Adrenal gland (tissue), 12 donors: Measurements from ENCODE around the gene IER5. TPM values are rescaled to one million over a fixed set of nuclear protein-coding genes. Genes with fewer than 3 reads are reported as not detected.

Source experiments
- DNase-seq, 7 donors: peaks; one replicate each; pipeline ENCODE4 v3.0.0-alpha.2; 2019 to 2020
- H3K27ac ChIP-seq, 5 donors: fragments of 200-600 bp; sonication (generic) in 4 of 5; 1 replicate in 3 of 5; 2 replicates in 2 of 5; pipeline versions ENCODE4 v1.5.1 to v1.8.0; 2016 to 2020; ENCODE audit warnings: mild to moderate bottlenecking in 1 of 5
- H3K27me3 ChIP-seq: fragments of 200-600 bp; 2 replicates; pipeline ENCODE4 v1.8.0; 2021
- H3K36me3 ChIP-seq, 2 donors: fragments of 200-600 bp; replicated peaks in 1 of 2; 1 replicate in 1 of 2; 2 replicates in 1 of 2; pipeline versions ENCODE4 v1.5.1 to v1.8.0; 2018 to 2022
- H3K4me1 ChIP-seq, 2 donors: fragments of 200-600 bp; replicated peaks in 1 of 2; 1 replicate in 1 of 2; 2 replicates in 1 of 2; pipeline versions ENCODE4 v1.5.1 to v1.8.0; 2018 to 2021
- H3K4me3 ChIP-seq, 4 donors: fragments of 200-600 bp; sonication (generic) in 3 of 4; one replicate each; pipeline ENCODE4 v1.5.1; 2016 to 2018
- H3K9me3 ChIP-seq, 3 donors: fragments of 200-600 bp; sonication (generic) in 1 of 3; replicated peaks in 1 of 3; 1 replicate in 2 of 3; 2 replicates in 1 of 3; pipeline versions ENCODE4 v1.5.1 to v1.8.0; 2016 to 2021
- CTCF ChIP-seq, 6 experiments: fragments of 450-650 bp in 4 of 6; fragments of 200-600 bp in 2 of 6; sonication (generic) in 1 of 6; IDR thresholded peaks; 1 replicate in 5 of 6; 2 replicates in 1 of 6; pipeline versions ENCODE4 v1.5.1 to v1.8.0; 2016 to 2021; ENCODE audit warnings: antibody characterized with exemption in 6 of 6, mild to moderate bottlenecking in 2 of 6, moderate library complexity in 1 of 6
- POLR2A ChIP-seq, 2 donors: fragments of 450-650 bp; IDR thresholded peaks; one replicate each; pipeline ENCODE4 v1.6.1; 2017; ENCODE audit warnings: antibody characterized with exemption in 2 of 2, mild to moderate bottlenecking in 2 of 2, moderate library complexity in 1 of 2
- WGBS, 4 donors: extraction: QIAGEN DNeasy Blood & Tissue Kit in 2 of 4; methylation state at CpG; one replicate each; pipeline versions ENCODE4 v1.1.5 to v1.1.7; 2013 to 2017; 5-methylcytosine and 5-hydroxymethylcytosine counted together
- intact Hi-C, 2 donors: fragments of 100-400 bp; cut with DNase I; formaldehyde crosslinking; loops; one replicate each; pipeline versions ENCODE4 v1.14.1 to v1.15.0; 2022 to 2023
- polyA plus RNA-seq, 3 donors: library from polyadenylated mRNA; stranded (reverse); fragments of 200-250 nt in 2 of 3; fragments of 350-450 nt in 1 of 3; fragmentation: Illumina TruSeq in 1 of 3; extraction: RNeasy Lipid Tissue Mini Kit (QIAGEN cat#74804) in 1 of 3; gene quantifications; one replicate each; pipeline ENCODE4 v1.2.3, GENCODE V29; 2013 to 2014
- total RNA-seq, 9 donors: library from RNA; depleted of rRNA in 4 of 9; stranded (reverse); fragments of >200 nt in 4 of 9; fragments of 120-200 nt in 1 of 9; fragmentation: NEBNext Ultra II Directional in 1 of 9; extraction: Animal tissue kit (Norgen Biotek cat#: 25700) in 1 of 9; gene quantifications; one replicate each; pipeline versions ENCODE4 v1.1.0 to v1.2.4, GENCODE V29; 2013 to 2023
- donor health status: healthy with polysubstance abuse.
- donor health status: Bipolar disorder and iron deficiency.
- donor health status: DM: yes; HTN: yes; CAD: no.
- donor health status: DM: no; HTN: no; CAD: no.
- donor health status: DM: no; HTN: no; CAD: no.
- donor health status: DM: yes; HTN: yes; CAD: no.

Gene IER5
- total and polyA plus RNA-seq, 12 donors: 2.0 to 19.2 (median 8.9) TPM

- H3K27me3 ChIP-seq: no peaks in the 10 kb centered on the region
- intact Hi-C loops: no loop called here
- 62 to 70% (median 67%) methylated on average over 6 to 7 of the region's 7 CpGs for WGBS, 4 donors
- no peaks in the 10 kb centered on the region for H3K9me3 ChIP-seq
- peak overlapping the region in 3 of 5 donors; percentile 10 to 59 (median 30) for H3K27ac ChIP-seq
- H3K4me1 ChIP-seq: peaks cover 19 to 55% of the 10 kb centered on the region in 2 donors
- H3K36me3 ChIP-seq: no peaks in the 10 kb centered on the region
- DNase-seq: peak in 5 of 7 donors; percentile 23 to 69 (median 38)
- no peak for TF ChIP-seq POLR2A (IDR thresholded peaks at IDR 0.05)
- no peak for TF ChIP-seq CTCF (IDR thresholded peaks at IDR 0.05)
- no peak overlapping the region for H3K4me3 ChIP-seq
Measured at GRCh38 chr1:181094416-181095212, 6.1 kb downstream of the IER5 start.

- Histone ChIP-seq H3K4me3 (no peak overlapping the region), H3K36me3 (no peaks in the 10 kb centered on the region), H3K27ac (peak overlapping the region in 3 of 5 donors; percentile 18 to 59 (median 23)), H3K9me3 (no peaks in the 10 kb centered on the region), H3K4me1 (peaks cover 22 to 62% of the 10 kb centered on the region in 2 donors), H3K27me3 (no peaks in the 10 kb centered on the region)
- no peak for DNase-seq
- intact Hi-C loops: no loop called here
- TF ChIP-seq POLR2A (IDR thresholded peaks at IDR 0.05) (no peak), CTCF (IDR thresholded peaks at IDR 0.05) (no peak)
- WGBS, 4 donors: 89 to 93% (median 91%) methylated on average over 8 of the region's 8 CpGs
Measured at GRCh38 chr1:181095260-181095659, 6.8 kb downstream of the IER5 start.

GRCh38 chr1:181095763-181096184 lies 7.3 kb downstream of the IER5 start:
- intact Hi-C loops: no loop called here
- Histone ChIP-seq H3K4me3 (no peak overlapping the region), H3K27me3 (no peaks in the 10 kb centered on the region), H3K9me3 (no peaks in the 10 kb centered on the region), H3K27ac (peak overlapping the region in 4 of 5 donors; percentile 18 to 59 (median 28)), H3K36me3 (no peaks in the 10 kb centered on the region), H3K4me1 (peaks cover 17 to 62% of the 10 kb centered on the region in 2 donors)
- DNase-seq: no peak
- 67 to 82% (median 77%) methylated on average over 5 of the region's 5 CpGs for WGBS, 4 donors
- TF ChIP-seq CTCF (IDR thresholded peaks at IDR 0.05) (no peak), POLR2A (IDR thresholded peaks at IDR 0.05) (no peak)

GRCh38 chr1:181097242-181097641 lies 8.7 kb downstream of the IER5 start:
- DNase-seq: no peak
- 55 to 89% (median 79%) methylated on average over 7 of the region's 7 CpGs for WGBS, 4 donors
- Histone ChIP-seq H3K4me1 (peaks cover 6 to 62% of the 10 kb centered on the region in 2 donors), H3K27ac (peak overlapping the region in 2 of 5 donors; percentile 23 to 77), H3K4me3 (no peak overlapping the region), H3K36me3 (no peaks in the 10 kb centered on the region), H3K27me3 (no peaks in the 10 kb centered on the region), H3K9me3 (no peaks in the 10 kb centered on the region)
- intact Hi-C loops: no loop called here
- TF ChIP-seq POLR2A (IDR thresholded peaks at IDR 0.05) (no peak), CTCF (IDR thresholded peaks at IDR 0.05) (no peak)
